Upper lobe of left lung (tissue), 6 donors: Measurements from ENCODE around the gene OSBPL2. TPM values are rescaled to one million over a fixed set of nuclear protein-coding genes. Genes with fewer than 3 reads are reported as not detected.
A peak's percentile ranks its signal among the peaks of the same experiment; 100 is the strongest.

Experiments used
- ATAC-seq, 2 donors: fragments of 200-7000 bp; cut with Tn5 transposase; one replicate each; pipeline ENCODE4 v1.9.1; 2022; ENCODE audit warnings: mild to moderate bottlenecking in 2 of 2, moderate library complexity in 2 of 2; ENCODE audit not compliant: low FRiP score in 2 of 2
- DNase-seq, 2 donors: peaks; one replicate each; pipeline ENCODE4 v3.0.0-alpha.2; 2019 to 2020
- H3K27ac ChIP-seq, 4 donors: fragments of 200-600 bp; sonication (generic); one replicate each; pipeline ENCODE4 v1.5.1; 2016 to 2019
- H3K27me3 ChIP-seq, 4 donors: fragments of 200-600 bp; sonication (generic); one replicate each; pipeline ENCODE4 v1.5.1; 2017 to 2019
- H3K36me3 ChIP-seq, 4 donors: fragments of 200-600 bp; sonication (generic); one replicate each; pipeline ENCODE4 v1.5.1; 2016 to 2019
- H3K4me1 ChIP-seq, 4 donors: fragments of 200-600 bp; sonication (generic); one replicate each; pipeline ENCODE4 v1.5.1; 2018 to 2019
- H3K4me3 ChIP-seq, 4 donors: fragments of 200-600 bp; sonication (generic); one replicate each; pipeline ENCODE4 v1.5.1; 2017 to 2019; ENCODE audit warnings: mild to moderate bottlenecking in 2 of 4, moderate library complexity in 1 of 4
- H3K9me3 ChIP-seq, 4 donors: fragments of 200-600 bp; sonication (generic); one replicate each; pipeline ENCODE4 v1.5.1; 2018 to 2019
- CTCF ChIP-seq, 6 experiments: fragments of 450-650 bp in 4 of 6; fragments of 200-600 bp in 2 of 6; sonication (generic) in 2 of 6; IDR thresholded peaks; one replicate each; pipeline ENCODE4 v1.5.1; 2016 to 2019; ENCODE audit warnings: antibody characterized with exemption in 6 of 6
- EP300 ChIP-seq, 4 donors: sonication (generic); formaldehyde crosslinking; IDR thresholded peaks; one replicate each; pipeline ENCODE4 v1.5.1; 2017; ENCODE audit warnings: antibody characterized with exemption in 4 of 4, control low read depth in 2 of 4
- POLR2A ChIP-seq, 4 donors: fragments of 450-650 bp; IDR thresholded peaks; one replicate each; pipeline ENCODE4 v1.5.1; 2016 to 2017; ENCODE audit warnings: antibody characterized with exemption in 4 of 4, mild to moderate bottlenecking in 2 of 4
- POLR2AphosphoS5 ChIP-seq, 2 donors: sonication (generic); formaldehyde crosslinking; IDR thresholded peaks; one replicate each; pipeline ENCODE4 v1.5.1; 2017; ENCODE audit warnings: antibody characterized with exemption in 2 of 2
- WGBS, 2 donors: methylation state at CpG; one replicate each; pipeline ENCODE4 v1.1.5; 2017 to 2018; 5-methylcytosine and 5-hydroxymethylcytosine counted together
- total RNA-seq, 6 donors: library from RNA; depleted of rRNA in 4 of 6; stranded (reverse); fragments of >200 nt in 4 of 6; gene quantifications; one replicate each; pipeline versions ENCODE4 v1.1.0 to v1.2.1, GENCODE V29; 2016 to 2021
- donor health status: DM: no; HTN: no; CAD: no; lungs with moderate emphysema.
- donor health status: DM: no; HTN: yes; CAD: no; lungs with severe emphysema.

Gene OSBPL2
- total RNA-seq, 6 donors from 2014 or later = 35.7 to 65.0 (median 48.0) TPM

GRCh38 chr20:62321975-62322374 lies 83.7 kb downstream of the OSBPL2 start:
- Histone ChIP-seq H3K36me3 (peaks cover 23 to 87% (median 80%) of the 10 kb centered on the region in 4 donors), H3K27me3 (no peaks in the 10 kb centered on the region), H3K27ac (peak overlapping the region in 1 of 4 donors; percentile 23), H3K9me3 (no peaks in the 10 kb centered on the region), H3K4me3 (no peak overlapping the region), H3K4me1 (no peaks in the 10 kb centered on the region)
- DNase-seq = peak in 1 of 2 donors; percentile 79
- no peak for ATAC-seq
- 95 to 96% methylated on average over 4 to 16 of the region's 16 CpGs for WGBS, 2 donors
- TF ChIP-seq EP300 (IDR thresholded peaks at IDR 0.05) = no peak
- TF ChIP-seq CTCF (IDR thresholded peaks at IDR 0.05) = no peak
- no peak for TF ChIP-seq POLR2AphosphoS5 (IDR thresholded peaks at IDR 0.05)
- TF ChIP-seq POLR2A (IDR thresholded peaks at IDR 0.05) = no peak

GRCh38 chr20:62322492-62323041 lies 84.2 kb downstream of the OSBPL2 start:
- no peak overlapping the region for H3K27ac ChIP-seq
- WGBS, 2 donors = 97 to 98% methylated on average over 5 to 7 of the region's 16 CpGs
- DNase-seq = peak in 1 of 2 donors; percentile 69
- no peak for ATAC-seq
- H3K4me3 ChIP-seq = no peak overlapping the region
- H3K9me3 ChIP-seq = no peaks in the 10 kb centered on the region
- TF ChIP-seq EP300 (IDR thresholded peaks at IDR 0.05) = no peak
- no peaks in the 10 kb centered on the region for H3K27me3 ChIP-seq
- H3K4me1 ChIP-seq = no peaks in the 10 kb centered on the region
- H3K36me3 ChIP-seq = peaks cover 23 to 87% (median 80%) of the 10 kb centered on the region in 4 donors

- WGBS, 2 donors = 83 to 94% methylated on average over 20 to 40 of the region's 52 CpGs
- TF ChIP-seq POLR2AphosphoS5 (IDR thresholded peaks at IDR 0.05) (no peak), POLR2A (IDR thresholded peaks at IDR 0.05) (no peak), CTCF (IDR thresholded peaks at IDR 0.05) (no peak), EP300 (IDR thresholded peaks at IDR 0.05) (no peak)
- Histone ChIP-seq H3K4me1 (no peaks in the 10 kb centered on the region), H3K27me3 (no peaks in the 10 kb centered on the region), H3K27ac (no peak overlapping the region), H3K36me3 (peaks cover 29 to 91% (median 86%) of the 10 kb centered on the region in 4 donors), H3K4me3 (no peak overlapping the region), H3K9me3 (no peaks in the 10 kb centered on the region)
- DNase-seq (peak in 1 of 2 donors; percentile 78), ATAC-seq (no peak)
Observed at GRCh38 chr20:62323146-62323979, 85.0 kb downstream of the OSBPL2 start.

- Histone ChIP-seq H3K9me3 (no peaks in the 10 kb centered on the region), H3K4me3 (no peak overlapping the region), H3K36me3 (peaks cover 27 to 91% (median 85%) of the 10 kb centered on the region in 4 donors), H3K27ac (no peak overlapping the region), H3K4me1 (no peaks in the 10 kb centered on the region), H3K27me3 (no peaks in the 10 kb centered on the region)
- DNase-seq (peak in 1 of 2 donors; percentile 70), ATAC-seq (no peak)
- 87% methylated on average over 23 of the region's 25 CpGs; no CpG with 5 or more reads in 1 of the 2 donors for WGBS, 2 donors
- no peak for TF ChIP-seq POLR2AphosphoS5 (IDR thresholded peaks at IDR 0.05)
Observed at GRCh38 chr20:62323980-62324906, 85.9 kb downstream of the OSBPL2 start.

- TF ChIP-seq POLR2AphosphoS5 (IDR thresholded peaks at IDR 0.05) (no peak), POLR2A (IDR thresholded peaks at IDR 0.05) (no peak), EP300 (IDR thresholded peaks at IDR 0.05) (no peak), CTCF (IDR thresholded peaks at IDR 0.05) (no peak)
- Histone ChIP-seq H3K27ac (no peak overlapping the region), H3K27me3 (no peaks in the 10 kb centered on the region), H3K9me3 (no peaks in the 10 kb centered on the region), H3K36me3 (peaks cover 34 to 94% (median 86%) of the 10 kb centered on the region in 4 donors), H3K4me1 (no peaks in the 10 kb centered on the region), H3K4me3 (no peak overlapping the region)
- DNase-seq = peak in 1 of 2 donors; percentile 62
- ATAC-seq = no peak
- 91 to 92% methylated on average over 10 to 14 of the region's 14 CpGs for WGBS, 2 donors
Observed at GRCh38 chr20:62325172-62325905, 87.0 kb downstream of the OSBPL2 start.
